Right lobe of liver (tissue), 6 donors: ENCODE data around the gene MCF2L2. TPM values are rescaled to one million over a fixed set of nuclear protein-coding genes. Genes with fewer than 3 reads are reported as not detected.

Experiments used
- ATAC-seq, 4 donors: fragments of 200-7000 bp; cut with Tn5 transposase; one replicate each; pipeline ENCODE4 v1.9.1; 2020; ENCODE audit warnings: mild to moderate bottlenecking in 4 of 4, moderate library complexity in 4 of 4
- DNase-seq, 3 donors: peaks; one replicate each; pipeline ENCODE4 v3.0.0-alpha.2; 2020
- H3K27ac ChIP-seq, 3 donors: fragments of 200-600 bp; one replicate each; pipeline ENCODE4 v1.8.0; 2022
- H3K27me3 ChIP-seq, 2 donors: fragments of 200-600 bp; one replicate each; pipeline ENCODE4 v1.8.0; 2022
- H3K36me3 ChIP-seq, 4 donors: fragments of 200-600 bp; sonication (generic) in 1 of 4; one replicate each; pipeline versions ENCODE4 v1.5.1 to v1.8.0; 2017 to 2022; ENCODE audit warnings: control low read depth in 1 of 4
- H3K4me1 ChIP-seq, 4 donors: fragments of 200-600 bp; sonication (generic) in 1 of 4; one replicate each; pipeline versions ENCODE4 v1.5.1 to v1.8.0; 2017 to 2022; ENCODE audit warnings: control low read depth in 1 of 4
- H3K4me3 ChIP-seq, 3 donors: fragments of 200-600 bp; one replicate each; pipeline ENCODE4 v1.8.0; 2022
- H3K9me3 ChIP-seq, 4 donors: fragments of 200-600 bp; sonication (generic) in 1 of 4; one replicate each; pipeline versions ENCODE4 v1.5.1 to v1.8.0; 2017 to 2022; ENCODE audit warnings: control low read depth in 1 of 4
- CTCF ChIP-seq, 4 donors: fragments of 200-600 bp in 3 of 4; fragments of 450-650 bp in 1 of 4; IDR thresholded peaks; one replicate each; pipeline versions ENCODE4 v1.5.1 to v1.8.0; 2016 to 2022; ENCODE audit warnings: antibody characterized with exemption in 4 of 4, mild to moderate bottlenecking in 2 of 4
- POLR2A ChIP-seq: fragments of 450-650 bp; IDR thresholded peaks from one replicate; pipeline ENCODE4 v1.6.1; 2017; ENCODE audit warnings: antibody characterized with exemption, mild to moderate bottlenecking
- WGBS: methylation state at CpG from one replicate; pipeline ENCODE4 v1.1.6; 2018; ENCODE audit warnings: low coverage, low lambda C conversion rate; ENCODE audit not compliant: insufficient coverage; ENCODE audit errors: missing lambda C conversion rate; 5-methylcytosine and 5-hydroxymethylcytosine counted together
- intact Hi-C, 2 donors: fragments of 100-400 bp; cut with DNase I; formaldehyde crosslinking; loops; one replicate each; pipeline versions ENCODE4 v1.11.2 to v1.14.1; 2022
- total RNA-seq, 6 experiments: library from RNA; depleted of rRNA in 2 of 6; stranded (reverse); fragments of >200 nt in 2 of 6; fragmentation: NEBNext Ultra II Directional in 3 of 6; extraction: Animal tissue kit (Norgen Biotek cat#: 25700) in 3 of 6; gene quantifications; one replicate each; pipeline versions ENCODE4 v1.1.0 to v1.2.4, GENCODE V29; 2016 to 2023
- donor health status: DM: no; HTN: yes; CAD: no.
- donor health status: DM: no; HTN: no; CAD: no.
- donor health status: DM: no; HTN: no; CAD: no.
- donor health status: DM: no; HTN: yes; CAD: no.
- donor health status: DM: no; HTN: yes; CAD: no.

The MCF2L2 gene
- total RNA-seq, 6 experiments from 2014 or later = 0.07 to 0.19 (median 0.17) TPM; not detected in 1

DNA sequence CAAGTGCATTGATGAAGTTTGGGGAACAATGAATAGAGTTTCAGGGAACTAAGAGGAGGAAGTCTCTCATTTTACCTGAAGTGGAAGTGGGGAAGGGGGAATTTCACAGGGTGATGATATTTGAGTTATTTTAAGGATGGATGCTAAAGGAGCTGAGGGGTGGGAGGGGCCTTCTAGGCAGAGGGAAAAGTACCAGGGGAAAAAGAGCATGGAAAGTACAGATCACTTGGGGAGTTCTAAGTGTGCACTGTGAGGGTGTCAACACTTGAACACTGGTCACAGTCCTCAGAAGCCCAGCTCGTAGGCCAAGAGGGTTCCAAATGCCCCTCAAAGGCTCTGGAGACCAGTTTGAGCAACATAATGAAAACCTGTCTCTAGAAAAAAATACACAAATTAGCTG, 284.1 kb downstream of the MCF2L2 start:
- Histone ChIP-seq H3K4me3 (no peak overlapping the region), H3K9me3 (no peaks in the 10 kb centered on the region), H3K27ac (no peak overlapping the region), H3K27me3 (no peaks in the 10 kb centered on the region), H3K4me1 (no peaks in the 10 kb centered on the region), H3K36me3 (no peaks in the 10 kb centered on the region)
- intact Hi-C loops = no loop called here
- ATAC-seq (no peak), DNase-seq (no peak)
- 75% methylated on average over 1 of the region's 1 CpG for WGBS
- TF ChIP-seq POLR2A (no peak), CTCF (IDR thresholded peaks at IDR 0.05) (no peak)

GRCh38 chr3:183142199-183142598, 286.2 kb downstream of the MCF2L2 start:
- TF ChIP-seq CTCF (IDR thresholded peaks at IDR 0.05) (no peak), POLR2A (no peak)
- Histone ChIP-seq H3K27ac (no peak overlapping the region), H3K4me3 (no peak overlapping the region), H3K9me3 (no peaks in the 10 kb centered on the region), H3K27me3 (no peaks in the 10 kb centered on the region), H3K4me1 (no peaks in the 10 kb centered on the region), H3K36me3 (no peaks in the 10 kb centered on the region)
- 67% methylated on average over 11 of the region's 11 CpGs for WGBS
- intact Hi-C loops = no loop called here
- ATAC-seq (no peak), DNase-seq (no peak)

- H3K27ac ChIP-seq = no peak overlapping the region
- ATAC-seq (no peak), DNase-seq (no peak)
- H3K4me1 ChIP-seq = no peaks in the 10 kb centered on the region
- TF ChIP-seq POLR2A = no peak
- TF ChIP-seq CTCF (IDR thresholded peaks at IDR 0.05) = no peak
- no peaks in the 10 kb centered on the region for H3K36me3 ChIP-seq
- no peak overlapping the region for H3K4me3 ChIP-seq
- intact Hi-C loops = no loop called here
- H3K9me3 ChIP-seq = no peaks in the 10 kb centered on the region
- no peaks in the 10 kb centered on the region for H3K27me3 ChIP-seq
- 85% methylated on average over 2 of the region's 2 CpGs for WGBS
Measured at GRCh38 chr3:183134844-183135243, 293.6 kb downstream of the MCF2L2 start.

DNA sequence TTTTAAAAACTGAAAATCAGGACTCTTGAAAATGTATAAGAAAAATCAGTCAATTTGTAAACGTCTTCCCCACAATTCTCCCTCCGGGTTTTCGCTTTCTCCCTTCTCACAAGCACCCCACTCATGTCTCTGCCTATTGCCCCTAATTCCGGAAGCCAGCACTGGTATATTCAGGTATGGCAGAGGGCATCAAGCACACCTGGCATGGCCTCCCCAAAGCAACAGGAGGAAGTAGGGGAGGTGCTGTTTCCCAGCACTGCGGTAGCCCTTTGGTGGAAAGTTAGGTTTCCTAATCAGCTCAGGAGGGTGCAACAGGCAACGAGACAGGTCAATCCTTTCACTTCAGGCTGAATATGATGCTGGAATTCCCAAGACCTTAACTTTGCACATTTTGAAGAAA, 296.0 kb downstream of the MCF2L2 start:
- no peak overlapping the region for H3K27ac ChIP-seq
- ATAC-seq (no peak), DNase-seq (no peak)
- H3K4me1 ChIP-seq = no peaks in the 10 kb centered on the region
- peaks cover 0 to 4% (median 0%) of the 10 kb centered on the region in 4 donors for H3K9me3 ChIP-seq
- WGBS = 34% methylated on average over 5 of the region's 6 CpGs
- no peak overlapping the region for H3K4me3 ChIP-seq
- no peak for TF ChIP-seq CTCF (IDR thresholded peaks at IDR 0.05)
- no peak for TF ChIP-seq POLR2A
- no peaks in the 10 kb centered on the region for H3K36me3 ChIP-seq
- no peaks in the 10 kb centered on the region for H3K27me3 ChIP-seq
- intact Hi-C loops = no loop called here

DNA sequence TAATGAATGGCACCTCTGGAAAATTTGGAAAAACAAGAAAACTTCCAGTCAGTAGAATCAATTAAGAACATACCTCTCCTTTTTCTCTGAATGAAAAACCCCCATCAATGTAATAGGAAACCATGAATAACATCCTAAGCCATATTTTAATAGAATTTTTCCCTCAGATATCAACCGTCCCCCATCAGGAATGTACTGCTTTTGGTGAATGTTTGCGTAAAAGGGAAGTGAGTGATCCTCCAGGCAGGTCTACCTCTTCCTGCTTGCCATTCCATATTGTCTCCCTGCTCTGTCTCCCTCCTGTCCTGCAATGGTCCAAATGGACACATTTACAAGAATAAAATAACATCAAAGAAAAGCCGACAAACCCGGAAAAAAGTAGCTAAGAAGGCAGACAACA, 296.7 kb downstream of the MCF2L2 start:
- TF ChIP-seq POLR2A (no peak), CTCF (IDR thresholded peaks at IDR 0.05) (no peak)
- no peaks in the 10 kb centered on the region for H3K36me3 ChIP-seq
- WGBS = 31% methylated on average over 4 of the region's 4 CpGs

More for the DNA sequence above, 296.7 kb downstream of the MCF2L2 start:
- Histone ChIP-seq H3K27ac (no peak overlapping the region), H3K27me3 (no peaks in the 10 kb centered on the region), H3K4me1 (no peaks in the 10 kb centered on the region), H3K4me3 (no peak overlapping the region), H3K9me3 (peaks cover 0 to 4% (median 0%) of the 10 kb centered on the region in 4 donors)
- intact Hi-C loops = no loop called here
- ATAC-seq (no peak), DNase-seq (no peak)
